Measurements from ENCODE around the gene USH2A.

Gene USH2A

DNA sequence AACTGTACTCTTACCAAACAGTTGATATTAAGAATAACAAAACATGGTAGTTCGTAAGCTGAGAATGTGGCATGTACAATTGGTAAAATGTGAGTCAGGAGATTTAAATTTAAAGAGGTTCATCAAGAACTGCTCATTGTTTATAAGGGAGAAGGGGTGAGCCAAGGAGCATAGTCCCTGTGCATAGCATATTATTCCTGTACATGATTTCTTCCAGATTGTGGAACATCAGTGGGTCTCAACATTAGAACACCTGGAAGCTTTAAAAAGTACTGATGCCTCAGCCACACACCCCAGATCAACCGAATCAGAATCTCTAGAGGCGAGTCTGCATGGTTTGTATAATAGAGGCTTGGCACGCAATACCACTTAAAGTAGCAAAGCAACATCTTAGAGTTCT, 800.1 kb downstream of the USH2A start:
- Histone ChIP-seq H3K79me2 (ENCODE audit: low read length) (no peaks in the 10 kb centered on the region), H3K4me2 (ENCODE audit: low read depth, low read length) (no peak overlapping the region)

DNA sequence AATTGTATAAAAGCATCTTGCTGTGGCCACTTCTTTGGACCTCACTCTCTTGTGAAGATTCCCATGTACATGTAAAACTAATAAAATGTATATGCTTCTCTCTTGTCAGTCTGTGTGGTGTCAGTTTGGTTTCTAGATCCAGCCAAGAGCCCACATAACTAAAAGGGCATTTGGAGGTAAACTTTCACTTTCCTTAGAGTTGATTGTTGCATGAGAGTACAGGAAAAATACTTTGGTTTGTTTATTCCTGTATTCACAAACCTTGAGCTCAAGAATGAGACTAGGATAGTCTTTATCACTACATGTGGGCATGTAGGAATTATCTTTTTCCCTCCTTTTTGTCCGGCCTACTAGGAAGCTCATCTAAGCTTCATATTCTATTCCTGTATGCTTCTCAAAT, 805.3 kb downstream of the USH2A start:
- Histone ChIP-seq H3K4me2 (ENCODE audit: low read depth, low read length) (no peak overlapping the region), H3K9ac (ENCODE audit: low read length) (no peak overlapping the region), H3K79me2 (ENCODE audit: low read length) (peaks cover 12% of the 10 kb centered on the region), H4K20me1 (ENCODE audit: insufficient read depth, low read length) (no peaks in the 10 kb centered on the region), H3K4me1 (ENCODE audit: low read length) (no peaks in the 10 kb centered on the region), H3K9me3 (replicated peaks; ENCODE audit: insufficient read depth, low read length) (no peaks in the 10 kb centered on the region), H2AFZ (ENCODE audit: low read length) (no peak overlapping the region), H3K27me3 (replicated peaks; ENCODE audit: insufficient read depth, low read length) (no peaks in the 10 kb centered on the region), H3K4me3 (ENCODE audit: low read length) (no peak overlapping the region), H3K36me3 (replicated peaks; ENCODE audit: insufficient read depth, low read length) (peaks cover 19% of the 10 kb centered on the region), H3F3A (ENCODE audit: insufficient read depth, low read length) (no peaks in the 10 kb centered on the region), H3K9me2 (replicated peaks; ENCODE audit: insufficient read depth, low read length) (no peaks in the 10 kb centered on the region), H3K27ac (ENCODE audit: low read length) (no peak overlapping the region)
- TF ChIP-seq EZH2phosphoT487 (IDR thresholded peaks at IDR 0.05; ENCODE audit: low read length) (no peak), CTCF (IDR thresholded peaks at IDR 0.05; ENCODE audit: low read length) (no peak), EZH2 (optimal IDR thresholded peaks at IDR 0.05; ENCODE audit: low read depth, low read length) (no peak)
- DNase-seq = no peak

More for the DNA sequence above, 800.1 kb downstream of the USH2A start:
- no peak overlapping the region for H3K4me3 ChIP-seq (ENCODE audit: low read length)
- H3K9me3 ChIP-seq (replicated peaks; ENCODE audit: insufficient read depth, low read length) = no peaks in the 10 kb centered on the region
- H3F3A ChIP-seq (ENCODE audit: insufficient read depth, low read length) = no peaks in the 10 kb centered on the region
- TF ChIP-seq CTCF (IDR thresholded peaks at IDR 0.05; ENCODE audit: low read length) (no peak), EZH2 (optimal IDR thresholded peaks at IDR 0.05; ENCODE audit: low read depth, low read length) (no peak), EZH2phosphoT487 (IDR thresholded peaks at IDR 0.05; ENCODE audit: low read length) (no peak)
- peaks cover 16% of the 10 kb centered on the region for H3K36me3 ChIP-seq (replicated peaks; ENCODE audit: insufficient read depth, low read length)
- no peak overlapping the region for H3K27ac ChIP-seq (ENCODE audit: low read length)
- DNase-seq = no peak
- no peaks in the 10 kb centered on the region for H3K27me3 ChIP-seq (replicated peaks; ENCODE audit: insufficient read depth, low read length)
- no peak overlapping the region for H2AFZ ChIP-seq (ENCODE audit: low read length)
- no peaks in the 10 kb centered on the region for H4K20me1 ChIP-seq (ENCODE audit: insufficient read depth, low read length)
- H3K9ac ChIP-seq (ENCODE audit: low read length) = no peak overlapping the region
- no peaks in the 10 kb centered on the region for H3K9me2 ChIP-seq (replicated peaks; ENCODE audit: insufficient read depth, low read length)
- H3K4me1 ChIP-seq (ENCODE audit: low read length) = no peaks in the 10 kb centered on the region

GRCh38 chr1:215612391-215612790, 810.9 kb downstream of the USH2A start:
- H3K27me3 ChIP-seq (replicated peaks; ENCODE audit: insufficient read depth, low read length) = no peaks in the 10 kb centered on the region
- H3K79me2 ChIP-seq (ENCODE audit: low read length) = peaks cover 14% of the 10 kb centered on the region
- peaks cover 24% of the 10 kb centered on the region for H3K36me3 ChIP-seq (replicated peaks; ENCODE audit: insufficient read depth, low read length)
- no peaks in the 10 kb centered on the region for H3K4me1 ChIP-seq (ENCODE audit: low read length)
- H3K9me2 ChIP-seq (replicated peaks; ENCODE audit: insufficient read depth, low read length) = no peaks in the 10 kb centered on the region
- H2AFZ ChIP-seq (ENCODE audit: low read length) = no peak overlapping the region
- DNase-seq = no peak
- no peaks in the 10 kb centered on the region for H3K9me3 ChIP-seq (replicated peaks; ENCODE audit: insufficient read depth, low read length)
- no peak overlapping the region for H3K4me2 ChIP-seq (ENCODE audit: low read depth, low read length)
- no peak overlapping the region for H3K27ac ChIP-seq (ENCODE audit: low read length)
- H4K20me1 ChIP-seq (ENCODE audit: insufficient read depth, low read length) = no peaks in the 10 kb centered on the region
- H3F3A ChIP-seq (ENCODE audit: insufficient read depth, low read length) = 0 out of 2 replicates have a peak, but pooled peaks cover 2% of the 10 kb centered on the region
- TF ChIP-seq EZH2 (optimal IDR thresholded peaks at IDR 0.05; ENCODE audit: low read depth, low read length) (no peak), EZH2phosphoT487 (IDR thresholded peaks at IDR 0.05; ENCODE audit: low read length) (no peak), CTCF (IDR thresholded peaks at IDR 0.05; ENCODE audit: low read length) (no peak)
- H3K9ac ChIP-seq (ENCODE audit: low read length) = no peak overlapping the region
- H3K4me3 ChIP-seq (ENCODE audit: low read length) = no peak overlapping the region
